B cell (primary cell): Measurements from ENCODE around the gene MRM2.

Experiments
- CTCF ChIP-seq: fragments of 200-600 bp; IDR thresholded peaks from one replicate; pipeline ENCODE4 v1.8.0; 2022; ENCODE audit warnings: antibody characterized with exemption, mild to moderate bottlenecking
- EZH2 ChIP-seq: IDR thresholded peaks from 2 replicates; pipeline ENCODE4 v1.6.1; 2012; ENCODE audit warnings: borderline replicate concordance, low read depth, mild to moderate bottlenecking, moderate library complexity, low read length; ENCODE audit not compliant: insufficient read depth, poor library complexity, severe bottlenecking

- no peak for TF ChIP-seq CTCF
- no peak for TF ChIP-seq EZH2
Measured at GRCh38 chr7:2289621-2290020, 47.6 kb upstream of the MRM2 start.
